Fibroblast of mammary gland (primary cell): ENCODE results near the gene TNS1.

Source experiments
- DNase-seq: peaks from one replicate; pipeline ENCODE4 v3.0.0-alpha.2; 2010; ENCODE audit warnings: low read depth
- H3K4me3 ChIP-seq: 2 replicates; pipeline ENCODE4 v1.5.1; 2011; ENCODE audit warnings: low read depth, mild to moderate bottlenecking, low read length, moderate library complexity; ENCODE audit not compliant: control insufficient read depth
- TF ChIP-seq, protein P1 (sequence below): conservative IDR thresholded peaks from 2 replicates; pipeline ENCODE4 v1.5.1; 2011; ENCODE audit warnings: low read depth, low read length, inconsistent platforms; ENCODE audit not compliant: control insufficient read depth, insufficient read depth

Gene TNS1

DNA sequence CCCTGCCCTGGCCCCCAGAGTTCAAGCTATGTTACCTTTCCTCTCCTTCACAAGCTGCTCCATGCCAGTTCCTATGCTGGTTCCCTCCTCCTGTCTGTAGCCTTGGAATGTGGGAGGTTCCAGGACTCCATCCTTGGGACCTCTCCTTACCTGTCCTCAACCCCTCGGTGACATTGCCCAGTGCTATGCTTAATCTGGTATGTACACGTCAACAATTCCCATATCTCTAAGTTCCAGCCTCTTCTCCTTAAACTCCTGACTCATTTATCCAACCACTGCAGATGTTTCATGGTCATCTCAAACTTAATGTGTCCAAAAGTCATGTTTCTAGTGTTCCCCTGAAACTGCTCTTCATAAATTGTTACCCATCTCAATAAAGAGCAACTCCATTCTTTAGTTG lies 160.8 kb downstream of the TNS1 start:
- H3K4me3 ChIP-seq = no peak overlapping the region
- no peak for DNase-seq
- TF ChIP-seq, protein P1, sequence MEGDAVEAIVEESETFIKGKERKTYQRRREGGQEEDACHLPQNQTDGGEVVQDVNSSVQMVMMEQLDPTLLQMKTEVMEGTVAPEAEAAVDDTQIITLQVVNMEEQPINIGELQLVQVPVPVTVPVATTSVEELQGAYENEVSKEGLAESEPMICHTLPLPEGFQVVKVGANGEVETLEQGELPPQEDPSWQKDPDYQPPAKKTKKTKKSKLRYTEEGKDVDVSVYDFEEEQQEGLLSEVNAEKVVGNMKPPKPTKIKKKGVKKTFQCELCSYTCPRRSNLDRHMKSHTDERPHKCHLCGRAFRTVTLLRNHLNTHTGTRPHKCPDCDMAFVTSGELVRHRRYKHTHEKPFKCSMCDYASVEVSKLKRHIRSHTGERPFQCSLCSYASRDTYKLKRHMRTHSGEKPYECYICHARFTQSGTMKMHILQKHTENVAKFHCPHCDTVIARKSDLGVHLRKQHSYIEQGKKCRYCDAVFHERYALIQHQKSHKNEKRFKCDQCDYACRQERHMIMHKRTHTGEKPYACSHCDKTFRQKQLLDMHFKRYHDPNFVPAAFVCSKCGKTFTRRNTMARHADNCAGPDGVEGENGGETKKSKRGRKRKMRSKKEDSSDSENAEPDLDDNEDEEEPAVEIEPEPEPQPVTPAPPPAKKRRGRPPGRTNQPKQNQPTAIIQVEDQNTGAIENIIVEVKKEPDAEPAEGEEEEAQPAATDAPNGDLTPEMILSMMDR = no peak

DNA sequence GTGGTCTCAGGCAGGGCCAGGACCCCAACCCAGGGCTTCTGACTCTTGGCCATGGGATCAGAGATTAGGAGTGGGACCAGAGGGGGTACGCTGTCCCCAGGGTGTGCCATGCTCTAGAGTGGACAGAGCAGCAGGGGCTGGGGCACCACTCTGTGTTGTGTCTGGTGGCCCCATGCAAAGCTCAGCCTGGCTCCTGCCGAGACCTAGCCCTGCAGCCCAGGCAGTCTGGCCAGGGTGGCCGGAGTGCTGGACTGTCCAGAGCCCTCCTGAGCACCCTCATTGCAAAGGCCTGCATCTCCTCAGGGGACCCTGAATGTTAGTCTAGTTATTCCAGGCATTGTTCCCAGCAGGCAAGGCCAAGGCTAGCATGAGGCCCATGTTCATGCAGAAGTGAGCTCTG lies 162.3 kb downstream of the TNS1 start:
- TF ChIP-seq, protein P1 = no peak
- DNase-seq = no peak
- H3K4me3 ChIP-seq = no peak overlapping the region

DNA sequence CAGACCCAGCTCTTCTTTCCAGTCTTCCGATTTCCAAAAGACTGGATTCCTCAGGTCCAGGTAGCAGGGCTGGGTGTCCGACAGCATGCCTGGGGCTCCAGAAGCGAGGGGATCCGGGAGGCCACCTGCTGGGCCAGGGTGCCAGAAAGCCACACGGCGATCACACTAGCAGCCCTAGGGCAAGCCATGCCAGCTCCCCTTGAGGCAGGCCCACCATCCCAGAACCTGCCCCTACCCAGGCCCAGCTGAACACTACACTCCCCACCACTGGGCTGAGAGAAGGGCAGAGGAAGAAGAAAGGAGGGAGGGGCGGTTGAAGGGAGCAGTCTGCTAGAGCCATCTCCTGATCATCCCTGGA lies 163.1 kb downstream of the TNS1 start:
- DNase-seq = no peak
- TF ChIP-seq, protein P1 = no peak
- H3K4me3 ChIP-seq = no peak overlapping the region

DNA sequence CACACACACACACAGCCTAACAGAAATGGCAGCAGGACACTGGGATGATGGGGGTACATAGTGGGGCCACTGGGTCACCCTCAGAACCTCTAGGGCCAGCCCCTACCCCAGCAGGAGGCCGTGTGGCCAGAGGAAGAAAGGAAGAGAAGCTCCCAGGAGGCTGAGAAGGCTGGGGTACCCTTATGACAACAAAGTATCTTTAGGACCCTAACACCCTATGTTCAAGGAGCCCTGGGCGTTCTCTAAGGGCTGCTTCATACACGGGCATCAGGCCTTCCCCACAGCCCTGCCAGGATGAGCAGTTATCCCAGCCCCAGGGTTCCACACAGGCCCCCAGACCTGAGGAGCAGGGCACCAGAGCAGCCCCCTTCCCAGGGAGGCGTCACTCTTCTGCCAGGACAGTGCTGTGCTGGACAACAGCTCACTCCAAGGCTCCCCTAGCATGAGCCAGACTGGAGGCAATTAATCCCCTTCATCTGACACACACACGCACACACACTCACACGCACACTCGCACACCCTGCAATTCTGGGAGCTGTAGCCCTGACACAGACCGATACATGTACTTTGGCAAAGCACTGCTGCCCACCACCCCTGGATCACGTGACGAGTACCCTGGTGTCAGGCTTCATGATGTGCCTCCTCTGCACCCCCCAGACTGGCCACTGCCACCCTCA lies 163.6 kb downstream of the TNS1 start:
- TF ChIP-seq, protein P1 = no peak
- no peak for DNase-seq

DNA sequence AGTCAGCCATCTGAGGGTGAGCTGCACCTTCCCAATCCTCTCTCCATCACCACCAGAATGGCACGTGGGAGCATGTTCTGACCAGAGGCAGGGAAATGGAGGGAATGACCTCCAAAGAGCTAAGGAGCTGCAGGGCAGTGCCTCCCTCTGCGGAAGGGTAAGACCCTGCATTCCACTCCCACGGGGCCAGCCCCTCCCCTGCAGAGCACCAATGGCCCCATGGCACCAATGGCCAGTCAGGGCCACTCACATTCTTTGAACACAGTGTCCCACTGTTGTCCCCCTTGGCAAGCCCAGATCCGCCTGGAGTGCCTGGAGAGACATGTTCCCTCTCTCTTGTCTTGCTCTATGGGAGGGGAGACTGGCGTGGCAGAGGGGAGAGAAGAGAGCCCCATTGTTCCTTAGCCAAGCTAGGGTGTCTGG lies 164.4 kb downstream of the TNS1 start:
- no peak for DNase-seq
- TF ChIP-seq, protein P1 = no peak

More for the DNA sequence above, 163.6 kb downstream of the TNS1 start:
- H3K4me3 ChIP-seq = no peak overlapping the region

DNA sequence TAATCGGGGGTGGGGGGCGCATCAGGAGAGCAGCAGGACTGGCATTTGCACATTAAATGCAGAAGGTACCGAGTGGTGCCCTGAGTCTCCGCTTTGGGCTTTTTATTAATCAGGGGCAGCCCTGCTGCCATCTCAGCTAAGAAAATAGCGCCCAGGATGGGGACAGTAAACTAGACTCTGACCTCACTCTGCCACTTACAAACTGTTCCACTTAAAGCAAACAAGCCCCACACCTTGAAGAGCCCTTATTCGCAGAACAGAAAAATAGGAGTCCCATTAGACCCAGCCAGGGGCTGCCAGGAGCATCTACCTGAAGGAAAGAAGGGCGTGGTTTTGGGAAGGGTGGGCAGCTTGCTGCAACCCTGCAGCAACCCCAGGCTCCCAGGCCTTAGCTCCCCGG lies 165.3 kb downstream of the TNS1 start:
- DNase-seq = no peak
- TF ChIP-seq, protein P1 = no peak

More for the DNA sequence above, 164.4 kb downstream of the TNS1 start:
- H3K4me3 ChIP-seq = no peak overlapping the region

More for the DNA sequence above, 165.3 kb downstream of the TNS1 start:
- no peak overlapping the region for H3K4me3 ChIP-seq
